Coronary artery (tissue), 2 donors: ENCODE data around the gene SMPD1.

ENCODE experiments used
- DNase-seq: peaks from one replicate; pipeline ENCODE4 v3.0.0-alpha.2; 2017; ENCODE audit warnings: low spot score
- H3K27ac ChIP-seq, 2 donors: fragments of 200-600 bp; sonication (generic); one replicate each; pipeline ENCODE4 v1.5.1; 2016 to 2019
- H3K4me3 ChIP-seq: fragments of 200-600 bp; sonication (generic); 2 replicates; pipeline ENCODE4 v1.5.1; 2016; ENCODE audit warnings: mild to moderate bottlenecking, moderate library complexity
- CTCF ChIP-seq: fragments of 200-600 bp; sonication (generic); IDR thresholded peaks from one replicate; pipeline ENCODE4 v1.5.1; 2019; ENCODE audit warnings: antibody characterized with exemption

The SMPD1 gene

GRCh38 chr11:6389905-6390717 is at the start of gene SMPD1:
Gene SMPD1 (plus strand): TSS chr11:6390474. CDS start chr11:6390599, 125 bp downstream.
- DNase-seq, result peak; percentile 95
- Histone ChIP-seq H3K27ac (peak within 1 kb of the TSS; percentile 86 to 92), H3K4me3 (peak within 1 kb of the TSS; percentile 84)
- no peak for TF ChIP-seq CTCF

- H3K27ac ChIP-seq, result no peak overlapping the region
- no peak overlapping the region for H3K4me3 ChIP-seq
- no peak for DNase-seq
- no peak for TF ChIP-seq CTCF
Observed at GRCh38 chr11:6345366-6345765, 44.9 kb upstream of the SMPD1 start.

- no peak for TF ChIP-seq CTCF
- DNase-seq, result no peak
- H3K4me3 ChIP-seq, result no peak overlapping the region
- no peak overlapping the region for H3K27ac ChIP-seq
Observed at GRCh38 chr11:6350043-6350442, 40.2 kb upstream of the SMPD1 start.

GRCh38 chr11:6350486-6350885 is 39.8 kb upstream of the SMPD1 start:
- Histone ChIP-seq H3K4me3 (no peak overlapping the region), H3K27ac (no peak overlapping the region)
- DNase-seq, result no peak
- no peak for TF ChIP-seq CTCF

GRCh38 chr11:6351782-6352382 is 38.4 kb upstream of the SMPD1 start:
- no peak overlapping the region for H3K27ac ChIP-seq

GRCh38 chr11:6353367-6353987 is 36.8 kb upstream of the SMPD1 start:
- Histone ChIP-seq H3K4me3 (no peak overlapping the region), H3K27ac (no peak overlapping the region)
- peak; percentile 81 for TF ChIP-seq CTCF
- DNase-seq, result peak; percentile 74

More at GRCh38 chr11:6351782-6352382, 38.4 kb upstream of the SMPD1 start:
- H3K4me3 ChIP-seq, result no peak overlapping the region
- no peak for TF ChIP-seq CTCF
- DNase-seq, result no peak
